OCI-LY3 (cell line): Measurements from ENCODE around the gene NPLOC4.

Source experiments
- H2AFZ ChIP-seq: fragments of 200-600, 300-600 bp; shearing (Covaris generic); 2 replicates; pipeline ENCODE4 v1.6.0; 2014; ENCODE audit warnings: antibody characterized with exemption, low read depth, low read length
- H3K27ac ChIP-seq: fragments of 200-600, 300-600 bp; sonication (generic); 2 replicates; pipeline ENCODE4 v1.5.1; 2014; ENCODE audit warnings: mild to moderate bottlenecking, low read length, moderate library complexity, mixed read lengths
- H3K27me3 ChIP-seq: fragments of 200-600, 300-600 bp; sonication (generic); 2 replicates; pipeline ENCODE4 v1.6.1; 2014; ENCODE audit warnings: low read depth, low read length, mixed read lengths
- H3K36me3 ChIP-seq: fragments of 200-600, 300-600 bp; sonication (generic); replicated peaks from 2 replicates; pipeline ENCODE3; 2014; ENCODE audit warnings: low read depth, low read length, mixed read lengths
- H3K4me1 ChIP-seq: fragments of 300-600, 200-600 bp; sonication (generic); 2 replicates; pipeline ENCODE4 v1.6.1; 2014; ENCODE audit warnings: low read length, mixed read lengths
- H3K4me2 ChIP-seq: fragments of 200-600, 300-600 bp; sonication (generic); 2 replicates; pipeline ENCODE4 v1.6.1; 2014; ENCODE audit warnings: low read length, mixed read lengths
- H3K4me3 ChIP-seq: fragments of 300-600, 200-600 bp; sonication (generic); 2 replicates; pipeline ENCODE4 v1.5.1; 2014; ENCODE audit warnings: antibody characterized with exemption, mild to moderate bottlenecking, low read length, moderate library complexity
- H3K79me2 ChIP-seq: fragments of 300-600, 200-600 bp; shearing (Covaris generic); 2 replicates; pipeline ENCODE4 v1.6.1; 2014; ENCODE audit warnings: mild to moderate bottlenecking, low read length, mixed read lengths
- H3K9ac ChIP-seq: fragments of 300-600, 200-600 bp; shearing (Covaris generic); 2 replicates; pipeline ENCODE4 v1.6.0; 2014; ENCODE audit warnings: mild to moderate bottlenecking, low read length, moderate library complexity
- H3K9me3 ChIP-seq: fragments of 200-600, 300-600 bp; shearing (Covaris generic); 2 replicates; pipeline ENCODE4 v1.6.1; 2014; ENCODE audit warnings: low read length, mixed read lengths; ENCODE audit not compliant: insufficient read depth
- H4K20me1 ChIP-seq: fragments of 200-600, 300-600 bp; sonication (generic); 2 replicates; pipeline ENCODE4 v1.6.1; 2016; ENCODE audit warnings: low read length, mixed read lengths; ENCODE audit not compliant: insufficient read depth
- EZH2phosphoT487 ChIP-seq: fragments of 200-600 bp; shearing (Covaris generic); IDR thresholded peaks from 2 replicates; pipeline ENCODE4 v1.6.1; 2018; ENCODE audit warnings: antibody characterized with exemption, mixed run types, low read depth
- TF ChIP-seq, protein P1 (sequence below): fragments of 200-600, 300-600 bp; sonication (generic); IDR thresholded peaks from 2 replicates; pipeline ENCODE4 v1.5.1; 2014; ENCODE audit warnings: antibody characterized with exemption, low read length, low read depth

NPLOC4 gene

GRCh38 chr17:81599719-81600486, 37.0 kb downstream of the NPLOC4 start:
- Histone ChIP-seq H3K36me3 (peaks cover 38% of the 10 kb centered on the region), H3K9me3 (no peaks in the 10 kb centered on the region), H4K20me1 (no peaks in the 10 kb centered on the region), H3K4me3 (no peak overlapping the region), H3K27ac (no peak overlapping the region), H3K4me1 (peaks cover 17% of the 10 kb centered on the region), H3K79me2 (peaks cover 20% of the 10 kb centered on the region), H2AFZ (no peak overlapping the region), H3K4me2 (no peak overlapping the region), H3K27me3 (no peaks in the 10 kb centered on the region), H3K9ac (no peak overlapping the region)
- no peak for TF ChIP-seq EZH2phosphoT487
- TF ChIP-seq, protein P1, sequence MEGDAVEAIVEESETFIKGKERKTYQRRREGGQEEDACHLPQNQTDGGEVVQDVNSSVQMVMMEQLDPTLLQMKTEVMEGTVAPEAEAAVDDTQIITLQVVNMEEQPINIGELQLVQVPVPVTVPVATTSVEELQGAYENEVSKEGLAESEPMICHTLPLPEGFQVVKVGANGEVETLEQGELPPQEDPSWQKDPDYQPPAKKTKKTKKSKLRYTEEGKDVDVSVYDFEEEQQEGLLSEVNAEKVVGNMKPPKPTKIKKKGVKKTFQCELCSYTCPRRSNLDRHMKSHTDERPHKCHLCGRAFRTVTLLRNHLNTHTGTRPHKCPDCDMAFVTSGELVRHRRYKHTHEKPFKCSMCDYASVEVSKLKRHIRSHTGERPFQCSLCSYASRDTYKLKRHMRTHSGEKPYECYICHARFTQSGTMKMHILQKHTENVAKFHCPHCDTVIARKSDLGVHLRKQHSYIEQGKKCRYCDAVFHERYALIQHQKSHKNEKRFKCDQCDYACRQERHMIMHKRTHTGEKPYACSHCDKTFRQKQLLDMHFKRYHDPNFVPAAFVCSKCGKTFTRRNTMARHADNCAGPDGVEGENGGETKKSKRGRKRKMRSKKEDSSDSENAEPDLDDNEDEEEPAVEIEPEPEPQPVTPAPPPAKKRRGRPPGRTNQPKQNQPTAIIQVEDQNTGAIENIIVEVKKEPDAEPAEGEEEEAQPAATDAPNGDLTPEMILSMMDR, result no peak

- Histone ChIP-seq H3K36me3 (peaks cover 44% of the 10 kb centered on the region), H3K27ac (no peak overlapping the region), H4K20me1 (no peaks in the 10 kb centered on the region)
Observed at GRCh38 chr17:81593105-81593871, 43.6 kb downstream of the NPLOC4 start.

DNA sequence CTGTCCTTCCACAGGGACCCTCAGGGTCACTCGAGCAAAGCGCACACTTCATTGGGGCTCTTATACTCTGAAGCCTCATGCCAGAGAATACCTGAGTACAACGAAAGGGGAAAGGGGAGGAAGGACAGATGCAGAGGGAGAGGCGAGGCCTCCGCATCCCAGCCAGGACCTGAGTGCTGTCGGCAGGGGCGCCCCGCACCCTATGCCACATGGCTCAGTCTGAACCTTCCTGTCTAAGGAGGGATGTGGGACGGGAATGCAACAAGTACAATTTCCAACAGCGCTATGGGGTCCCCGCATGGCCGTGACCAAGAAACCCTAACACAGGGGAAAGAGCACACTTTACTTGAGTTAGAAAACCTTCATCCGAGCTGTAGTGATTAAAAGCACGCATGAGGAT, 44.9 kb downstream of the NPLOC4 start:
- no peaks in the 10 kb centered on the region for H3K79me2 ChIP-seq
- no peak overlapping the region for H3K4me3 ChIP-seq
- H3K4me2 ChIP-seq, result no peak overlapping the region
- no peak overlapping the region for H3K9ac ChIP-seq
- no peaks in the 10 kb centered on the region for H3K4me1 ChIP-seq
- H3K9me3 ChIP-seq, result no peaks in the 10 kb centered on the region
- H4K20me1 ChIP-seq, result no peaks in the 10 kb centered on the region
- TF ChIP-seq EZH2phosphoT487, result no peak
- TF ChIP-seq, protein P1, result no peak
- H2AFZ ChIP-seq, result no peak overlapping the region
- peaks cover 45% of the 10 kb centered on the region for H3K36me3 ChIP-seq
- no peak overlapping the region for H3K27ac ChIP-seq
- no peaks in the 10 kb centered on the region for H3K27me3 ChIP-seq

More at GRCh38 chr17:81593105-81593871, 43.6 kb downstream of the NPLOC4 start:
- no peak overlapping the region for H3K9ac ChIP-seq
- H3K4me3 ChIP-seq, result no peak overlapping the region
- no peak for TF ChIP-seq EZH2phosphoT487
- TF ChIP-seq, protein P1, result no peak
- H2AFZ ChIP-seq, result no peak overlapping the region
- no peak overlapping the region for H3K4me2 ChIP-seq
- H3K4me1 ChIP-seq, result peaks cover 5% of the 10 kb centered on the region
- no peaks in the 10 kb centered on the region for H3K27me3 ChIP-seq
- H3K9me3 ChIP-seq, result no peaks in the 10 kb centered on the region
- peaks cover 3% of the 10 kb centered on the region; the same call in 1 of the 2 replicates for H3K79me2 ChIP-seq

DNA sequence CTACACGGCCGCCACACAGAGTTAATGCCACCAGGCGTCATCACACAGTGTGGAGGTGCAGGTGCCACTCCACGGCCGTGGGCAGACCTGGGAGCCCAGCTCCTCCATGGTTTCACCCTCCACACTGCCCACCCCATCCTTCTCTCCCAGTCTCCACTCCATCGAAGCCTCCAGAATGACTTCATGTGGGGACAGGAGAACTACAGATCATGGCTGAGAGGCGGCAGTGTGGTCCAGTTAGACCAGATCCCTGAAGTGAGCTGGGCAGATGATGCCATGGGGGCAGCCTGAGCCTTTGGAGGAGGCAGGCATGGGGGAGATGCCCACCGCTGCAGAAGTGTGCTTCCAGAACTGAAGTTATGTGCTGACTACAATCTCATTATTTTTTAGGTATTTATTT, 46.8 kb downstream of the NPLOC4 start:
- Histone ChIP-seq H3K9ac (no peak overlapping the region), H3K79me2 (no peaks in the 10 kb centered on the region), H4K20me1 (no peaks in the 10 kb centered on the region), H3K4me3 (no peak overlapping the region), H3K4me1 (no peaks in the 10 kb centered on the region), H2AFZ (no peak overlapping the region), H3K27me3 (no peaks in the 10 kb centered on the region), H3K4me2 (no peak overlapping the region), H3K9me3 (no peaks in the 10 kb centered on the region), H3K36me3 (peaks cover 49% of the 10 kb centered on the region), H3K27ac (no peak overlapping the region)
- TF ChIP-seq, protein P1, result no peak
